HG03139 (cell line): ENCODE data around the gene NCKAP5.

Experiments
- ATAC-seq: cut with Tn5 transposase; IDR thresholded peaks from one replicate; pipeline ENCODE4 v1.9.1; 2021; ENCODE audit not compliant: unreplicated experiment

NCKAP5 gene

DNA sequence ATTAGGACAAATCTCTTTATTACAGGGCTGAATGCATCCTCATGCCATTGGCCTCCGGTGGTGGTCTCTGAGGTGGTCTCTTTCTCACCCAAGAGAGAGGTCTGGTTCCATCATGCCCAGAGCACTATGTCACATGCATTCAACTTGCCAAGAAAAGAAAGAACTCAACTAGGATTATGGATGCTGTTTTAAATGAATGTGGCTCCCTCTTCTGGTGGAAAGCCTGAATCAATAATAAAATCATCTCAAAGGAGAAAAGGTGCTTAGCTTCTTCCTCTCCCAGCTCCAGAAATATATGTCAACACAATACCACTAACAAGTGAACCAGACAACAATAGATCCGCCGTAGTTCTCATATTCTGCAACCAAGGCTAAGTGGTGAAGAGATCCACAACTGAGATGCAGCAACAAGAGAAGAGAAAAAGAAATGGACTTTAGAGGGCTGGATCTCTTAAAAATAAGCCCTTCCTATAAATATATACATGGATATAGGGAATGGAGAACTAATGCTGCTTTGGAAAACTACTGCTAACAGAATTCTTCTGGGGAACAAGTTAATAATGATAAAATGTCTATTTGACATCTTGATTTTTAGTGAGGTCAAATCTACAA lies 396.8 kb downstream of the NCKAP5 start:
- ATAC-seq, result no peak

- ATAC-seq, result no peak
Observed at GRCh38 chr2:133169274-133169912, 398.9 kb downstream of the NCKAP5 start.

GRCh38 chr2:133167990-133168389 lies 400.3 kb downstream of the NCKAP5 start:
- no peak for ATAC-seq

- ATAC-seq, result no peak
Observed at GRCh38 chr2:133167223-133167622, 401.0 kb downstream of the NCKAP5 start.

DNA sequence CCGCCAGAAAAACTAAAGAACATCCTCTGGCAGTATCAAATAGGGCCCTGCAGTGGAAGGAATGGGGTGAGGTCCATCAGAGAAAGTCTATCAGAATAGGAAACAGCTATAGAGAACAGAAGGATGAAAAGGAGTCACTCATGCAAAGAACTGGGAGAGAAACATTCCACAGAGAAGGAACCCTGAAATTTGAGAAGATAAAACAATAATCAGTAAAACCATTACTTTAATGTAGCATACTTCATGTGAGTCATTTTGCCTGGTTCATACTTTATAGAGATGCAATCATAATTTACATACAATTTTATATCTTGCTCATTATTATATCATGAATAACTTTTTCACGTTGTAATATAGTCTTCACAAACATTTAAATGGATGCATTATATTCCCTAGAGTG lies 402.2 kb downstream of the NCKAP5 start:
- ATAC-seq, result no peak

DNA sequence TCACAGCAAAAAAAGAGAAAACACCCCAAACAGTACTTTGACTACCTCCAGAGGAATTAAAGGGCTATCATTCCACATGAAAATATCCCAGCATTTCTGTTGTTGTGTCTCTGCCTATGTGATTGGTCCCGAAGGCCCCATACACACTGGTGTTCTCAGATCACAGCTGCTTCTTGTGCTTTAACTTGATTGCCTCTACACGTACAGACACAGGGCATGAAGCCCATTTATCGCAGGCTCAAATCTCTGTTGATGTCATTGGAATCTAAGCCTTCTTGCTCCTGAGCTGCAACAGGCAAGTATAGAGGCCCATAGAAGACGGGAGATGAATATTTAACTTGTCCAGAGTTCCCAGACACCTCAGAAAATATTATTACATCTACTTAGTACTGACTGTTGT lies 405.2 kb downstream of the NCKAP5 start:
- ATAC-seq, result no peak

GRCh38 chr2:133158442-133158841 lies 409.8 kb downstream of the NCKAP5 start:
- no peak for ATAC-seq

DNA sequence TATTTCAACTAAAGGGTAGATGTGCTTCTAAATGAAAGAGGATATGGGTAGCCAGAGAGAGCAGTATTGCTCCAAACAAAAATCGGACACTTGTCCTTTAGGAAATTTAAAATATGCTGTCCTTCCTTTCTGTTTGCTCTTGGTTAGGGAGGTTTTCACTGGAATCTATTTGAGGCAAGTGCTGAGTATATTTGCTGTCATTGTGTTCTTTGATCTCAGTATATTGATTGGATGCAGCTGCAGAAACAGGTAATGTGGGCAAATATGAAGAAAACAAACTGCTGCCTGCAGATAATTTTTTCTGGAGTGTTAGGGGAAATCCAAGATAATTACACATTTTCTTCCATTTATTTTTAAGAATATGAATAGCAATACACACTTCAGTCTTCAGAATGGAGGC lies 410.2 kb downstream of the NCKAP5 start:
- no peak for ATAC-seq

GRCh38 chr2:133157141-133157540 lies 411.1 kb downstream of the NCKAP5 start:
- no peak for ATAC-seq

DNA sequence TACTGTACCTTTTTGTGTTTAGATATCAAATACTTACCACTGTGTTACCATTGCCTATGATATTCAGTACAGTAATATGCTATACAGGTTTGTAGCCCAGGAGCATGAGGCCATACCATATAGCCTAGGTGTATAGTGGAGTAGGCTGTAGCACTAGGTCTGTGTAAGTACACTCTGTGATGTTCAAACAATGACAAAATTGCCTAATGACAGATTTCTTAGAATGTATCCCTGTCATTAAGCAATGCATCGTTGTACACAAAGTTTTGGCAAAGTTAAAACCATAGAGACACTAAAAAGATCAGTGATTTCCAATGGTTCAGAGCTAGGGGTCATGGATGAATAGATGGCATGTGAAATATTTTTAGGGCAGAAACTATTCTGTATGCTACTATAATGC lies 415.5 kb downstream of the NCKAP5 start:
- ATAC-seq, result no peak

DNA sequence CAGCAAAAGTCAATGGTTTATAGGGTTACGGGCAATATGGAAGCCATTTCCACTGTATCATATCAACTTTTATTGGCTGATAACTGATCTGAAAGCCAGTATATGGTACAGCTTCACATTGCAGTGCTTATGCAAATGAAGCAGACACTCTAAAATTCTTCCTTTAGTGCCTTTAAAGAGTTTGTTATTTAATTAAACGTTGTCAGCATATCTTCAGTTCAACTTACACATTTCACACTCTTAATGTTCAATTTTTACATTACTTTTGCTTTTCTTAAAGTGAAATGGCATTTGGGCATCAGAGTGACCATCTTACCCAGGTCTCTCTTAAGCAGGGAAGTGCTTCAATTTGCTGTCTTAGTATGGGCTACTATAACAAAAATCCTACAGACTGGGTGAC lies 420.1 kb downstream of the NCKAP5 start:
- no peak for ATAC-seq

GRCh38 chr2:133146893-133147292 lies 421.4 kb downstream of the NCKAP5 start:
- no peak for ATAC-seq

DNA sequence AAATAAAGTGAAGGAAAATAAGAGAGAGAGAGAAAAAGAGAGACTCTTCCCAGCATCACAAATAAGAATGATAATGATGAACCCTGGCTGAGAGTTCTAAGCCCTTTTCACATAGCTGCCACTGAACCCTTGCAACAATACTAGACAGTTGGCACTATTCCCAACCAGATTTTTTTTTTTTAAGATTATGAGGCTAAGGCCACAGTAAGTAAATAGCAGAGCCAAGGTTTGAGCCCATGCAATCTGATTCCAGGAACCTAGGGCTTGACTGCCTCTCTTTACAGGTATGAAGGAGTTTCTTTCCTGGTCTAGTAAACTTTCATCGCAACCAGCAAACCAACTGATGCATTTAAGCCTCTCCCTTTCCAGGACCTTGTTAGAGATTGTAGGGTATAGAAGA lies 424.6 kb downstream of the NCKAP5 start:
- no peak for ATAC-seq

DNA sequence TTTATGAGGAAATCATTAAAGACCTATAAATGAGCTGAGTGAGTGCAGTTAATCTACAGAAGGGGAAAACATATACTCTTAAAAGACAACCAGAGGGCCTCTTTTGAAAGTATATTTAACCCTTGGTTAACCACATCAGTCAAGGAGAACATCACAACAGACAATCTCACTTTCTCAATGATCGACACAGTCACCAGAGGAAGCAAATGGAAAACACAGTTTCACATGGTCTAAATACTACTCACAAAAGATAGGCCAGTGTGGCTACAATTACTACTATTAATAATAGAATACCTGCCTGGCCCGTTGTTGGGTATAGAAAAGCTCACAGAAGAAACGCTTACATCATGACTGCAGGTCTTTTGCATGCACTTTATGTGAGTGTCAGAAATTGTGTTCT lies 426.2 kb downstream of the NCKAP5 start:
- ATAC-seq, result no peak

DNA sequence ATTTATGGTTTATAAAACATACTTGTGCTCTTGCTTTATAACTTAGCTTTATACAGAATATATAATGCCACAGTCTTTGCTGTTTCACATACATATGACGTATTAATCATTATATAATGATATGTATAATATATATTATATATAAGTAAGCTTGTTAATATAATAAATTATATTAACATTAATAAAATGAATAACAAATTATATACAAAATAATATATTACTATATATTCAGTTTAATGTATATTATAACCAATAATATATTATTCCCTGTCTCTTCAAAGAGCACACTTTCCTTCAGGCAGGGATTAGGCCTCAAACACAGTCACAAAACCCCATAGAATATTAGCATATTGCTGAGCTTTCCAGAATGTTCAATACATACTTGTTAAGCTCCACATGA lies 427.6 kb downstream of the NCKAP5 start:
- ATAC-seq, result no peak

GRCh38 chr2:133139847-133140533 lies 428.3 kb downstream of the NCKAP5 start:
- ATAC-seq, result no peak

- ATAC-seq, result no peak
Observed at GRCh38 chr2:133138693-133139092, 429.6 kb downstream of the NCKAP5 start.

DNA sequence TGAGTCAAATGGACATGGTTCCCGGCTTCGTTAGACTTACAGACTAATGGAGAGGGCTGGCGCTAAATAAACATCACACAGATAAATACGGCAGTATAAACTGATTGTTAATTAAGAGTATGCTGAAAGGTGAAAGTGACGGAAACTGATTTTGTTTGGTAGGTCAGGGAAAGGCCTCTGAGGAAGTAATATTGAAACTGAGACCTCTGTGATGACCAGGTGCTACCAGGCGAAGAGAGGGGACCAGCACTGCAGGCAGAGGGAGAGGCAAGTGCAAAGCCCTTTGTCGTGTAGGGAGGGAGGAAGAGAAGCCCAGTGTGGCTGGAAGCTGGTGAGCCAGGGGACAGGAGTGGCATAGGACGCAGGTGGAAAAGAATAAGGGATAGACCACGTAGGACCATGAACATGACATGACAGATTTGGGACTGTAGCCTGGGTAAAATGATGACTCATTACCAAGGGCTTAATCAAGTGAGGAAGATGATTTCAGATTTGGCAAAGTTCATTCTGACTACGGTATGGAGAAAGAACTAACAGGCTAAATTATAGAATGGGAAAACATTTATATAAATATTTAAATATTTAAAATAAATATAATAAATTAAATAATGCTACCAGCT lies 433.1 kb downstream of the NCKAP5 start:
- no peak for ATAC-seq

GRCh38 chr2:133130548-133131246 lies 437.6 kb downstream of the NCKAP5 start:
- no peak for ATAC-seq

DNA sequence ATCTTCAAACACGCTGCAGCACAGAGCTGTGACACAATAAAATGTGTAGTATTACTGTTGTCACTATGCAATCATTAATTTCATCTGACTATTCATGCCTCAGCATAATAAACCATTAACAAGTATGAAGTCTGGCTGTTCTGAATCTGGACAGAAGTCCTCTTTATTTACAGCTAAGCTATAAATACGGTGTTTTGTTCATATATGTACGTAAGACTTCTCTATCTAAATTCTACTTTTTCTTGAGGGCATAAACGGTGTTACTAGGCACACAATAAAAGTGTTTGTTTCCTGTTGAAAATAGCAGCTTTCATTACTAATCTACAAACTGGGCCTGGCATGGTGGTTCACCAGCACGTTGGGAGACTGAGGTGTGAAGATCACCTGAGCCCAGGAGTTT lies 443.8 kb downstream of the NCKAP5 start:
- ATAC-seq, result no peak

GRCh38 chr2:133123904-133124303 lies 444.4 kb downstream of the NCKAP5 start:
- no peak for ATAC-seq
